Measurements from ENCODE around the gene PGAP6. TPM values are rescaled to one million over a fixed set of nuclear protein-coding genes. Genes with fewer than 3 reads are reported as not detected.

PGAP6 gene
- total and polyA plus RNA-seq, 2 of the 13 experiments (the other 11 are each of a cell fraction or from before 2014, with no cell fraction given), result 52.7 to 136 TPM

DNA sequence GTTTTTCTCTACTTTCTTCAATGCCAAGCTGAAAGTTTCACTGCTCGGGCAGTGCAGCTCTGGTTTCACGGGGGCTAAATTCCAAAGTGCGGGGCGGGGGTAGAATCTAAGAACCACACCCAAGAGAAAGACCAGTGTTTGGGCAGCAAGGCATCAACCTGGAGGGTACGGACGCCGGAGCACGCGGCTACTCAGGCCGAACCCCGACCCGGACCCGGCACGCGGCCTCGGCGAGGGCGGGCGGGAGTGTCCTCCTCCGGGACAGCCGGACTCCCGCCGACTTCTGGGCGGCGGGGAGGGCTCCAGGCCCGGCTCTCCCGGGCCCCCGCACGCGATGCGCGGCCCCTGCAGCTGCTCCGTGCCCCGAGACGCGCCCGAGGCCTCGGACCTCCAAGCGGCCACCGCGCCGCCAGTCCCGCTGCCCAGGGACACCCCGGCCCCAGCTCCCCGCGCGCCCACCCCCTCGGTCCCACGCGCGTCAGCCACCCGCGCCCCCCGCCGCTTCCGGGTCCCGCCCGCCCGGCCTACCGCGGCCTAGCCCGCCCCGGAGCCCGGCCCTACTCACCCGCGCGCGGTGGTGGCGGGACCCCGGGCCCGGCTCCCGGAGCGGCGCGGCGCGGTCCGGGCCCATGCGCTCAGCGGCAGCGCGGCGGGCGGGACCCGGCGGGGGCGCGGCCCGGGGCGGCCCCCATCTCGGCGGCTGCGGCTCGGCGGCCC lies 29.8 kb downstream of the PGAP6 start (continued):
- TF ChIP-seq, protein P1, sequence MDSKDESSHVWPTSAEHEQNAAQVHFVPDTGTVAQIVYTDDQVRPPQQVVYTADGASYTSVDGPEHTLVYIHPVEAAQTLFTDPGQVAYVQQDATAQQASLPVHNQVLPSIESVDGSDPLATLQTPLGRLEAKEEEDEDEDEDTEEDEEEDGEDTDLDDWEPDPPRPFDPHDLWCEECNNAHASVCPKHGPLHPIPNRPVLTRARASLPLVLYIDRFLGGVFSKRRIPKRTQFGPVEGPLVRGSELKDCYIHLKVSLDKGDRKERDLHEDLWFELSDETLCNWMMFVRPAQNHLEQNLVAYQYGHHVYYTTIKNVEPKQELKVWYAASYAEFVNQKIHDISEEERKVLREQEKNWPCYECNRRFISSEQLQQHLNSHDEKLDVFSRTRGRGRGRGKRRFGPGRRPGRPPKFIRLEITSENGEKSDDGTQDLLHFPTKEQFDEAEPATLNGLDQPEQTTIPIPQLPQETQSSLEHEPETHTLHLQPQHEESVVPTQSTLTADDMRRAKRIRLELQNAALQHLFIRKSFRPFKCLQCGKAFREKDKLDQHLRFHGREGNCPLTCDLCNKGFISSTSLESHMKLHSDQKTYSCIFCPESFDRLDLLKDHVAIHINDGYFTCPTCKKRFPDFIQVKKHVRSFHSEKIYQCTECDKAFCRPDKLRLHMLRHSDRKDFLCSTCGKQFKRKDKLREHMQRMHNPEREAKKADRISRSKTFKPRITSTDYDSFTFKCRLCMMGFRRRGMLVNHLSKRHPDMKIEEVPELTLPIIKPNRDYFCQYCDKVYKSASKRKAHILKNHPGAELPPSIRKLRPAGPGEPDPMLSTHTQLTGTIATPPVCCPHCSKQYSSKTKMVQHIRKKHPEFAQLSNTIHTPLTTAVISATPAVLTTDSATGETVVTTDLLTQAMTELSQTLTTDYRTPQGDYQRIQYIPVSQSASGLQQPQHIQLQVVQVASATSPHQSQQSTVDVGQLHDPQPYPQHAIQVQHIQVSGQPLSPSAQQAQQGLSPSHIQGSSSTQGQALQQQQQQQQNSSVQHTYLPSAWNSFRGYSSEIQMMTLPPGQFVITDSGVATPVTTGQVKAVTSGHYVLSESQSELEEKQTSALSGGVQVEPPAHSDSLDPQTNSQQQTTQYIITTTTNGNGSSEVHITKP (CRISPR knock-in tag; IDR thresholded peaks at IDR 0.05; ENCODE audit: low read depth), result no peak
- TF ChIP-seq, protein P2, sequence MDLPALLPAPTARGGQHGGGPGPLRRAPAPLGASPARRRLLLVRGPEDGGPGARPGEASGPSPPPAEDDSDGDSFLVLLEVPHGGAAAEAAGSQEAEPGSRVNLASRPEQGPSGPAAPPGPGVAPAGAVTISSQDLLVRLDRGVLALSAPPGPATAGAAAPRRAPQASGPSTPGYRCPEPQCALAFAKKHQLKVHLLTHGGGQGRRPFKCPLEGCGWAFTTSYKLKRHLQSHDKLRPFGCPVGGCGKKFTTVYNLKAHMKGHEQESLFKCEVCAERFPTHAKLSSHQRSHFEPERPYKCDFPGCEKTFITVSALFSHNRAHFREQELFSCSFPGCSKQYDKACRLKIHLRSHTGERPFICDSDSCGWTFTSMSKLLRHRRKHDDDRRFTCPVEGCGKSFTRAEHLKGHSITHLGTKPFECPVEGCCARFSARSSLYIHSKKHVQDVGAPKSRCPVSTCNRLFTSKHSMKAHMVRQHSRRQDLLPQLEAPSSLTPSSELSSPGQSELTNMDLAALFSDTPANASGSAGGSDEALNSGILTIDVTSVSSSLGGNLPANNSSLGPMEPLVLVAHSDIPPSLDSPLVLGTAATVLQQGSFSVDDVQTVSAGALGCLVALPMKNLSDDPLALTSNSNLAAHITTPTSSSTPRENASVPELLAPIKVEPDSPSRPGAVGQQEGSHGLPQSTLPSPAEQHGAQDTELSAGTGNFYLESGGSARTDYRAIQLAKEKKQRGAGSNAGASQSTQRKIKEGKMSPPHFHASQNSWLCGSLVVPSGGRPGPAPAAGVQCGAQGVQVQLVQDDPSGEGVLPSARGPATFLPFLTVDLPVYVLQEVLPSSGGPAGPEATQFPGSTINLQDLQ (CRISPR knock-in tag; IDR thresholded peaks at IDR 0.05), result no peak
- TF ChIP-seq ZNF547 (CRISPR knock-in tag; IDR thresholded peaks at IDR 0.05) (0 out of 2 replicates have a peak, but pooled peaks have one; percentile 22), ZNF562 (CRISPR knock-in tag; IDR thresholded peaks at IDR 0.05; ENCODE audit: borderline replicate concordance) (no peak), RFXANK (CRISPR knock-in tag; IDR thresholded peaks at IDR 0.05) (no peak), ZNF790 (CRISPR knock-in tag; IDR thresholded peaks at IDR 0.05; ENCODE audit: borderline replicate concordance) (no peak), PHF5A (CRISPR knock-in tag; IDR thresholded peaks at IDR 0.05; ENCODE audit: low read depth, unreplicated experiment) (no peak), PITX1 (CRISPR knock-in tag; IDR thresholded peaks at IDR 0.05) (no peak), ZFYVE20 (CRISPR knock-in tag; IDR thresholded peaks at IDR 0.05; ENCODE audit: borderline replicate concordance, low read depth) (no peak), TAF1 (CRISPR knock-in tag; IDR thresholded peaks at IDR 0.05) (0 out of 2 replicates have a peak, but pooled peaks have one; percentile 21), NFKBIZ (CRISPR knock-in tag; IDR thresholded peaks at IDR 0.05) (no peak), ZSCAN25 (CRISPR knock-in tag; IDR thresholded peaks at IDR 0.05) (no peak), PRPF4 (IDR thresholded peaks at IDR 0.05; ENCODE audit: low read depth, low read length, poor library complexity, severe bottlenecking) (no peak), KMT2A (CRISPR knock-in tag; IDR thresholded peaks at IDR 0.05) (0 out of 2 replicates have a peak, but pooled peaks have one; percentile 26), POLR2A (IDR thresholded peaks at IDR 0.05; ENCODE audit: insufficient read depth in 1 of 2, low read depth in 2 of 2, low read length in 2 of 2) (0 out of 4 replicates have a peak, but pooled peaks have one; percentile 15 to 25), AGO2 (optimal IDR thresholded peaks at IDR 0.05; ENCODE audit: low read depth, low read length) (peak; percentile 35), MYC (CRISPR knock-in tag; IDR thresholded peaks at IDR 0.05; ENCODE audit: borderline replicate concordance) (peak; percentile 59; the same call in 1 of the 2 replicates), TEAD3 (CRISPR knock-in tag; optimal IDR thresholded peaks at IDR 0.05; ENCODE audit: borderline replicate concordance) (peak; percentile 21), MIER2 (CRISPR knock-in tag; IDR thresholded peaks at IDR 0.05) (no peak), TBX2 (CRISPR knock-in tag; IDR thresholded peaks at IDR 0.05; ENCODE audit: borderline replicate concordance) (no peak), ZNF33B (CRISPR knock-in tag; IDR thresholded peaks at IDR 0.05) (no peak), ZNF510 (CRISPR knock-in tag; IDR thresholded peaks at IDR 0.05; ENCODE audit: low read depth) (no peak), RBFOX2 (IDR thresholded peaks at IDR 0.05; ENCODE audit: low read depth, low read length) (peak; percentile 61)
- TF ChIP-seq, protein P3, sequence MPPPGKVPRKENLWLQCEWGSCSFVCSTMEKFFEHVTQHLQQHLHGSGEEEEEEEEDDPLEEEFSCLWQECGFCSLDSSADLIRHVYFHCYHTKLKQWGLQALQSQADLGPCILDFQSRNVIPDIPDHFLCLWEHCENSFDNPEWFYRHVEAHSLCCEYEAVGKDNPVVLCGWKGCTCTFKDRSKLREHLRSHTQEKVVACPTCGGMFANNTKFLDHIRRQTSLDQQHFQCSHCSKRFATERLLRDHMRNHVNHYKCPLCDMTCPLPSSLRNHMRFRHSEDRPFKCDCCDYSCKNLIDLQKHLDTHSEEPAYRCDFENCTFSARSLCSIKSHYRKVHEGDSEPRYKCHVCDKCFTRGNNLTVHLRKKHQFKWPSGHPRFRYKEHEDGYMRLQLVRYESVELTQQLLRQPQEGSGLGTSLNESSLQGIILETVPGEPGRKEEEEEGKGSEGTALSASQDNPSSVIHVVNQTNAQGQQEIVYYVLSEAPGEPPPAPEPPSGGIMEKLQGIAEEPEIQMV (CRISPR knock-in tag; IDR thresholded peaks at IDR 0.05; ENCODE audit: low read depth), result no peak
